OCI-M2 (cell line): Measurements from ENCODE around the gene ELMO1.

Experiments used
- DNase-seq: peaks from one replicate; lab custom pipeline; 2025; ENCODE audit not compliant: unreplicated experiment; lab: John Stamatoyannopoulos, UW

ELMO1 gene

GRCh38 chr7:37234334-37234733 is 214.3 kb downstream of the ELMO1 start:
- no peak for DNase-seq

GRCh38 chr7:37231613-37232012 is 217.1 kb downstream of the ELMO1 start:
- no peak for DNase-seq

- DNase-seq: no peak
Observed at GRCh38 chr7:37230221-37230620, 218.4 kb downstream of the ELMO1 start.

GRCh38 chr7:37229381-37229780 is 219.3 kb downstream of the ELMO1 start:
- DNase-seq: no peak

GRCh38 chr7:37225285-37225969 is 223.2 kb downstream of the ELMO1 start:
- no peak for DNase-seq

- no peak for DNase-seq
Observed at GRCh38 chr7:37224746-37225145, 223.9 kb downstream of the ELMO1 start.

- DNase-seq: no peak
Observed at GRCh38 chr7:37220664-37221063, 228.0 kb downstream of the ELMO1 start.

GRCh38 chr7:37218956-37219355 is 229.7 kb downstream of the ELMO1 start:
- DNase-seq: no peak

- DNase-seq: no peak
Observed at GRCh38 chr7:37216923-37217322, 231.7 kb downstream of the ELMO1 start.

- DNase-seq: no peak
Observed at GRCh38 chr7:37216156-37216852, 232.4 kb downstream of the ELMO1 start.

- DNase-seq: no peak
Observed at GRCh38 chr7:37215290-37215923, 233.3 kb downstream of the ELMO1 start.

- no peak for DNase-seq
Observed at GRCh38 chr7:37212556-37212955, 236.1 kb downstream of the ELMO1 start.

GRCh38 chr7:37212051-37212450 is 236.6 kb downstream of the ELMO1 start:
- no peak for DNase-seq

GRCh38 chr7:37211097-37211880 is 237.4 kb downstream of the ELMO1 start:
- no peak for DNase-seq

GRCh38 chr7:37209195-37209594 is 239.5 kb downstream of the ELMO1 start:
- DNase-seq: no peak

GRCh38 chr7:37208528-37208927 is 240.1 kb downstream of the ELMO1 start:
- DNase-seq: no peak

GRCh38 chr7:37206192-37206591 is 242.5 kb downstream of the ELMO1 start:
- no peak for DNase-seq

- no peak for DNase-seq
Observed at GRCh38 chr7:37205451-37205850, 243.2 kb downstream of the ELMO1 start.

- no peak for DNase-seq
Observed at GRCh38 chr7:37201876-37202198, 246.8 kb downstream of the ELMO1 start.

GRCh38 chr7:37201003-37201875 is 247.4 kb downstream of the ELMO1 start:
- DNase-seq: peak; percentile 30
